Uterus (tissue), 2 donors: ENCODE measurements around the gene KHDRBS2.

Experiments used
- CTCF ChIP-seq, 4 experiments: fragments of 200-600 bp in 2 of 4; fragments of 450-650 bp in 2 of 4; sonication (generic) in 2 of 4; IDR thresholded peaks; one replicate each; pipeline ENCODE4 v1.5.1; 2016 to 2019; ENCODE audit warnings: antibody characterized with exemption in 4 of 4, mild to moderate bottlenecking in 2 of 4, moderate library complexity in 1 of 4
- POLR2A ChIP-seq, 2 donors: fragments of 450-650 bp; IDR thresholded peaks; one replicate each; pipeline ENCODE4 v1.6.1; 2016; ENCODE audit warnings: antibody characterized with exemption in 2 of 2, mild to moderate bottlenecking in 1 of 2, moderate library complexity in 1 of 2

- TF ChIP-seq CTCF (IDR thresholded peaks at IDR 0.05) (no peak), POLR2A (IDR thresholded peaks at IDR 0.05) (no peak)
Measured at GRCh38 chr6:61835237-61835636, 450.8 kb downstream of the KHDRBS2 start.
